Testis (tissue), 3 donors: Measurements from ENCODE around the gene GRIP2. TPM values are rescaled to one million over a fixed set of nuclear protein-coding genes. Genes with fewer than 3 reads are reported as not detected.

Experiments used
- DNase-seq: peaks from one replicate; pipeline ENCODE4 v3.0.0-alpha.2; 2019
- H3K27ac ChIP-seq, 2 donors: fragments of 200-600 bp; sonication (generic); one replicate each; pipeline ENCODE4 v1.5.1; 2019
- H3K27me3 ChIP-seq: fragments of 200-600 bp; sonication (generic); one replicate; pipeline ENCODE4 v1.5.1; 2019
- H3K36me3 ChIP-seq: fragments of 200-600 bp; sonication (generic); one replicate; pipeline ENCODE4 v1.5.1; 2017; ENCODE audit warnings: low read depth; ENCODE audit errors: missing control alignments
- H3K4me1 ChIP-seq: fragments of 200-600 bp; sonication (generic); one replicate; pipeline ENCODE4 v1.5.1; 2019
- H3K4me3 ChIP-seq, 2 donors: fragments of 200-600 bp; sonication (generic); one replicate each; pipeline ENCODE4 v1.5.1; 2017 to 2019
- H3K9me3 ChIP-seq: fragments of 200-600 bp; sonication (generic); one replicate; pipeline ENCODE4 v1.5.1; 2017
- POLR2A ChIP-seq: fragments of 450-650 bp; IDR thresholded peaks from one replicate; pipeline ENCODE4 v1.6.1; 2017; ENCODE audit warnings: antibody characterized with exemption, mild to moderate bottlenecking, moderate library complexity
- WGBS, 2 donors: methylation state at CpG; one replicate each; pipeline ENCODE4 v1.1.5; 2018; 5-methylcytosine and 5-hydroxymethylcytosine counted together
- intact Hi-C: fragments of 100-400 bp; cut with DNase I; formaldehyde crosslinking; loops from one replicate; pipeline ENCODE4 v1.15.1; 2023; ENCODE audit warnings: low total_unique reads
- polyA plus RNA-seq: library from polyadenylated mRNA; stranded (reverse); fragments of 350-450 nt; fragmentation: Illumina TruSeq; extraction: RNeasy Lipid Tissue Mini Kit (QIAGEN cat#74804); gene quantifications from one replicate; pipeline ENCODE4 v1.2.3, GENCODE V29; 2014; ENCODE audit warnings: low read depth, low replicate concordance; ENCODE audit not compliant: insufficient read depth
- total RNA-seq, 2 donors: library from RNA; depleted of rRNA; stranded (reverse); fragments of >200 nt; gene quantifications; one replicate each; pipeline ENCODE4 v1.2.3, GENCODE V29; 2016
- TF ChIP-seq, protein P1 (sequence below), 3 experiments: fragments of 450-650 bp in 2 of 3; fragments of 200-600 bp in 1 of 3; sonication (generic) in 1 of 3; IDR thresholded peaks; one replicate each; pipeline ENCODE4 v1.5.1; 2016 to 2019; ENCODE audit warnings: antibody characterized with exemption in 3 of 3, mild to moderate bottlenecking in 2 of 3, moderate library complexity in 1 of 3

Gene GRIP2
- total and polyA plus RNA-seq, 3 donors from 2014 or later, result 2.4 to 3.2 (median 2.7) TPM

DNA sequence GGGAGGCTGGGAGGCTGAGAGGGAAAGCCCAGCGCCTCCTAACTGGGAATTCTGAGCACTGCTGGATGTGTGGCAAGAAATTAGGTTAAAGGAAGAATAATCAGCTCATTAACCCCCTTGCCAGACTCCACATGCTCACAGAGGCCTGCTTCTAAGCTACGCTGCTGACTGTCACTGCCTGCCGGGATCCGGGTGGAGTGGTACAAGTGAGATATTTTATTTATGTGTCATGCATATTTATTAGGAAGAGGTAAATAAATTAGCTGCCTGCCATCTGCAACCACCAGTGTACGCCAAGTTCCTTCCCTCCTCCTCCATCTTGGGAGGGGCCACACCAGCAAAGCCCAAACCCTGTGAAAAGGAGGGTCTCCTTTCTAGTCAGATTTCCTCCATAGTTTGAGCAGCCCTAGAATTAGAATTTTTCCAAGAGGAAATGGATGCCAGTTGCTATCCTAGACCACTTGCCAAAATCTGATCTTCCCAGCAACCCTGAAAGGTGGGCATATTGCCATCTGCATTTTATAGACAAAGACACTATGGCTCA is 43.5 kb upstream of the GRIP2 start:
- Histone ChIP-seq H3K4me1 (no peaks in the 10 kb centered on the region), H3K27me3 (no peaks in the 10 kb centered on the region), H3K9me3 (no peaks in the 10 kb centered on the region), H3K36me3 (no peaks in the 10 kb centered on the region), H3K4me3 (no peak overlapping the region), H3K27ac (no peak overlapping the region)
- intact Hi-C loops, result no loop called here
- no peak for DNase-seq
- TF ChIP-seq, protein P1, sequence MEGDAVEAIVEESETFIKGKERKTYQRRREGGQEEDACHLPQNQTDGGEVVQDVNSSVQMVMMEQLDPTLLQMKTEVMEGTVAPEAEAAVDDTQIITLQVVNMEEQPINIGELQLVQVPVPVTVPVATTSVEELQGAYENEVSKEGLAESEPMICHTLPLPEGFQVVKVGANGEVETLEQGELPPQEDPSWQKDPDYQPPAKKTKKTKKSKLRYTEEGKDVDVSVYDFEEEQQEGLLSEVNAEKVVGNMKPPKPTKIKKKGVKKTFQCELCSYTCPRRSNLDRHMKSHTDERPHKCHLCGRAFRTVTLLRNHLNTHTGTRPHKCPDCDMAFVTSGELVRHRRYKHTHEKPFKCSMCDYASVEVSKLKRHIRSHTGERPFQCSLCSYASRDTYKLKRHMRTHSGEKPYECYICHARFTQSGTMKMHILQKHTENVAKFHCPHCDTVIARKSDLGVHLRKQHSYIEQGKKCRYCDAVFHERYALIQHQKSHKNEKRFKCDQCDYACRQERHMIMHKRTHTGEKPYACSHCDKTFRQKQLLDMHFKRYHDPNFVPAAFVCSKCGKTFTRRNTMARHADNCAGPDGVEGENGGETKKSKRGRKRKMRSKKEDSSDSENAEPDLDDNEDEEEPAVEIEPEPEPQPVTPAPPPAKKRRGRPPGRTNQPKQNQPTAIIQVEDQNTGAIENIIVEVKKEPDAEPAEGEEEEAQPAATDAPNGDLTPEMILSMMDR (IDR thresholded peaks at IDR 0.05), result no peak
- no peak for TF ChIP-seq POLR2A
- WGBS, 2 donors, result 85 to 91% methylated on average over 5 of the region's 5 CpGs

DNA sequence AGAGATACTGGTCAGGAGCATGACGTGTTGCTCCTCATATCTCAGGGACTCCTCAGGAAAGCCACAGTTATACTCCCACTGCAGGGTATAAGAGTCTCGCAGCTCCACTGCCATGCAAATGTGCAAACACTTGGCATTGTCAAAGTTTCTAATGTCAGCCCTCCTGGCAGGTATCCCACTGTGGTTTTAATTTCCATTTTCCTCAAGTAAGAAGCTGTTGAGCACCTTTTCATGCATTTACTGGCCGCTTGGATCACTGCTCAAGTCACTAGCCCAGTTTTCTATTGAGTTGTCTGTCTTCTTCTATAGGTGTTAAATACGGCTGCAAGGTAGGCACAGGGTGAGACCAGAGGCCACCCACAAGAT is 41.9 kb upstream of the GRIP2 start:
- no peak for TF ChIP-seq POLR2A
- TF ChIP-seq, protein P1 (IDR thresholded peaks at IDR 0.05), result no peak
- H3K4me3 ChIP-seq, result no peak overlapping the region
- intact Hi-C loops, result no loop called here
- no peaks in the 10 kb centered on the region for H3K9me3 ChIP-seq
- no peaks in the 10 kb centered on the region for H3K4me1 ChIP-seq
- H3K27me3 ChIP-seq, result no peaks in the 10 kb centered on the region
- H3K27ac ChIP-seq, result no peak overlapping the region
- no peaks in the 10 kb centered on the region for H3K36me3 ChIP-seq
- WGBS, 2 donors, result 62 to 70% methylated on average over 4 of the region's 4 CpGs
- DNase-seq, result no peak

- no peak for DNase-seq
- intact Hi-C loops, result no loop called here
Measured at GRCh38 chr3:14581334-14582044, 41.3 kb upstream of the GRIP2 start.

DNA sequence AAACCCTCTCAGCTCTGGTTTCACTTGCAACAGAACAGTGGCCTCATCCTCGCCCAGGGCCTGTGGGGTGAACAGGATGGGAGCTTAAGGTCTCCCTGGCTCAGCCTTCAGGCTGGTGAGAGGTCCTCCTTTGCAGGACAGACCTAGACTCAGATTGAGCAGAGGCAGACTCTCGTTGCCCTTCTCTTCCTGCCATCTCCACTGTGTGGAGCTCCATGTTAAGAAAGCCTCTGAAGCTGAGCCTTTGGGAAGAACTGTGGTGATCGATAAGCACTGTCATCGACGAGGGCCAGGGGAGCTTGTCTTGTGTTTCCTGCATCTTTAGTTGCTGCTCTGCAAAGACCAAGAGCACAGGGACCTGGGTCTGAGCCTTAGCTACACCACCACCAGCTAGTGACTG is 37.8 kb upstream of the GRIP2 start:
- no peaks in the 10 kb centered on the region for H3K36me3 ChIP-seq
- no peak for DNase-seq
- H3K9me3 ChIP-seq, result no peaks in the 10 kb centered on the region
- WGBS, 2 donors, result 74 to 83% methylated on average over 4 to 5 of the region's 5 CpGs
- no peak for TF ChIP-seq POLR2A
- TF ChIP-seq, protein P1 (IDR thresholded peaks at IDR 0.05), result no peak
- H3K4me3 ChIP-seq, result no peak overlapping the region
- no peaks in the 10 kb centered on the region for H3K27me3 ChIP-seq
- intact Hi-C loops, result no loop called here
- no peak overlapping the region for H3K27ac ChIP-seq
- no peaks in the 10 kb centered on the region for H3K4me1 ChIP-seq

More at GRCh38 chr3:14581334-14582044, 41.3 kb upstream of the GRIP2 start:
- no peak overlapping the region for H3K4me3 ChIP-seq
- H3K36me3 ChIP-seq, result no peaks in the 10 kb centered on the region
- no peaks in the 10 kb centered on the region for H3K9me3 ChIP-seq
- no peaks in the 10 kb centered on the region for H3K27me3 ChIP-seq
- 71 to 80% methylated on average over 5 of the region's 5 CpGs for WGBS, 2 donors
- no peak overlapping the region for H3K27ac ChIP-seq
- TF ChIP-seq, protein P1 (IDR thresholded peaks at IDR 0.05), result no peak
- TF ChIP-seq POLR2A, result no peak
- no peaks in the 10 kb centered on the region for H3K4me1 ChIP-seq

- Histone ChIP-seq H3K4me3 (no peak overlapping the region), H3K36me3 (no peaks in the 10 kb centered on the region), H3K27ac (no peak overlapping the region), H3K27me3 (no peaks in the 10 kb centered on the region), H3K9me3 (no peaks in the 10 kb centered on the region), H3K4me1 (no peaks in the 10 kb centered on the region)
- WGBS, 2 donors, result 93% methylated on average over 6 to 9 of the region's 9 CpGs
- intact Hi-C loops, result no loop called here
- DNase-seq, result no peak
- TF ChIP-seq, protein P1 (IDR thresholded peaks at IDR 0.05), result no peak
- no peak for TF ChIP-seq POLR2A
Measured at GRCh38 chr3:14576163-14576562, 36.0 kb upstream of the GRIP2 start.
